ENCODE results near the gene GDI1. TPM values are rescaled to one million over a fixed set of nuclear protein-coding genes. Genes with fewer than 3 reads are reported as not detected.

GDI1 gene
- total and polyA plus RNA-seq, 2 experiments from 2014 or later, result 48.5 to 95.9 TPM

- H3K4me3 Mint-ChIP-seq, result peak overlapping the region; percentile 76; the same call in 2 of the 3 replicates
- Histone ChIP-seq H3F3A (replicated peaks; ENCODE audit: low read depth) (no peaks in the 10 kb centered on the region), H3K36me3 (ENCODE audit: insufficient read depth) (no peaks in the 10 kb centered on the region), H2AFZ (no peak overlapping the region), H3K27me3 (ENCODE audit: insufficient read depth) (no peaks in the 10 kb centered on the region), H3K4me2 (no peak overlapping the region), H3K4me1 (ENCODE audit: insufficient read depth) (no peaks in the 10 kb centered on the region), H3K9me2 (ENCODE audit: insufficient read depth) (no peaks in the 10 kb centered on the region), H3K4me3 (no peak overlapping the region), H3K27ac (ENCODE audit: low read depth) (no peak overlapping the region), H4K20me1 (replicated peaks; ENCODE audit: insufficient read depth) (no peaks in the 10 kb centered on the region), H3K79me2 (replicated peaks; ENCODE audit: insufficient read depth) (no peaks in the 10 kb centered on the region)
- TF ChIP-seq EZH2 (IDR thresholded peaks at IDR 0.05; ENCODE audit: low read depth, unreplicated experiment), result no peak
- TF ChIP-seq STAT1 (IDR thresholded peaks at IDR 0.05; ENCODE audit: unreplicated experiment), result no peak
- no peaks in the 10 kb centered on the region; the same call in 2 of the 3 replicates for H3K36me3 Mint-ChIP-seq (ENCODE audit: low read depth)
- no peak overlapping the region for H3K27ac Mint-ChIP-seq
- DNase-seq (ENCODE audit: low spot score) (no peak), ATAC-seq (no peak)
- H3K4me1 Mint-ChIP-seq, result peaks cover 3% of the 10 kb centered on the region; the same call in 2 of the 3 replicates
- no peaks in the 10 kb centered on the region for H3K9me3 Mint-ChIP-seq
- H3K27me3 Mint-ChIP-seq (ENCODE audit: insufficient read depth, low read depth, poor library complexity), result peaks cover 16% of the 10 kb centered on the region
These were observed 52.2 kb downstream of the GDI1 start for GRCh38 chrX:154489182-154489581.

GRCh38 chrX:154490021-154490413, 53.1 kb downstream of the GDI1 start:
- peak; percentile 6; the same call in 2 of the 3 replicates for ATAC-seq
- peak overlapping the region; percentile 75 for H3K4me2 ChIP-seq
- no peaks in the 10 kb centered on the region for H3K27me3 ChIP-seq (ENCODE audit: insufficient read depth)
- H2AFZ ChIP-seq, result no peak overlapping the region
- peak; percentile 25 for DNase-seq (ENCODE audit: low spot score)
- 0 out of 2 replicates have a peak overlapping the region, but pooled peaks have one; percentile 74 for H3K27ac Mint-ChIP-seq
- H3K9me2 ChIP-seq (ENCODE audit: insufficient read depth), result no peaks in the 10 kb centered on the region
- H3K79me2 ChIP-seq (replicated peaks; ENCODE audit: insufficient read depth), result no peaks in the 10 kb centered on the region
- no peak overlapping the region for H3K27ac ChIP-seq (ENCODE audit: low read depth)
- peak overlapping the region; percentile 76 for H3K4me3 Mint-ChIP-seq
- H3K9me3 Mint-ChIP-seq, result no peaks in the 10 kb centered on the region
- H3K36me3 Mint-ChIP-seq (ENCODE audit: low read depth), result no peaks in the 10 kb centered on the region; the same call in 2 of the 3 replicates
- TF ChIP-seq REST (IDR thresholded peaks at IDR 0.05; ENCODE audit: unreplicated experiment) (no peak), NANOG (IDR thresholded peaks at IDR 0.05; ENCODE audit: borderline replicate concordance) (no peak), ETS1 (IDR thresholded peaks at IDR 0.05) (no peak), POLR2AphosphoS5 (IDR thresholded peaks at IDR 0.05; ENCODE audit: low read depth) (no peak), EZH2phosphoT487 (IDR thresholded peaks at IDR 0.05; ENCODE audit: unreplicated experiment) (no peak), EZH2 (IDR thresholded peaks at IDR 0.05; ENCODE audit: low read depth, unreplicated experiment) (no peak), ZNF114 (CRISPR knock-in tag; IDR thresholded peaks at IDR 0.05) (no peak), CREB1 (CRISPR knock-in tag; IDR thresholded peaks at IDR 0.05; ENCODE audit: low read depth) (no peak), STAT1 (IDR thresholded peaks at IDR 0.05; ENCODE audit: unreplicated experiment) (no peak), ZNF331 (CRISPR knock-in tag; IDR thresholded peaks at IDR 0.05; ENCODE audit: low read depth) (no peak)
- no peaks in the 10 kb centered on the region for H4K20me1 ChIP-seq (replicated peaks; ENCODE audit: insufficient read depth)
- no peaks in the 10 kb centered on the region for H3K4me1 ChIP-seq (ENCODE audit: insufficient read depth)
- H3K27me3 Mint-ChIP-seq (ENCODE audit: insufficient read depth, low read depth, poor library complexity), result peaks cover 16% of the 10 kb centered on the region
- peak overlapping the region; percentile 54 for H3K4me3 ChIP-seq
- peaks cover 3% of the 10 kb centered on the region; the same call in 2 of the 3 replicates for H3K4me1 Mint-ChIP-seq
- H3F3A ChIP-seq (replicated peaks; ENCODE audit: low read depth), result no peaks in the 10 kb centered on the region
- no peaks in the 10 kb centered on the region for H3K36me3 ChIP-seq (ENCODE audit: insufficient read depth)
